ENCODE data around the gene SPAAR.

SPAAR gene

DNA sequence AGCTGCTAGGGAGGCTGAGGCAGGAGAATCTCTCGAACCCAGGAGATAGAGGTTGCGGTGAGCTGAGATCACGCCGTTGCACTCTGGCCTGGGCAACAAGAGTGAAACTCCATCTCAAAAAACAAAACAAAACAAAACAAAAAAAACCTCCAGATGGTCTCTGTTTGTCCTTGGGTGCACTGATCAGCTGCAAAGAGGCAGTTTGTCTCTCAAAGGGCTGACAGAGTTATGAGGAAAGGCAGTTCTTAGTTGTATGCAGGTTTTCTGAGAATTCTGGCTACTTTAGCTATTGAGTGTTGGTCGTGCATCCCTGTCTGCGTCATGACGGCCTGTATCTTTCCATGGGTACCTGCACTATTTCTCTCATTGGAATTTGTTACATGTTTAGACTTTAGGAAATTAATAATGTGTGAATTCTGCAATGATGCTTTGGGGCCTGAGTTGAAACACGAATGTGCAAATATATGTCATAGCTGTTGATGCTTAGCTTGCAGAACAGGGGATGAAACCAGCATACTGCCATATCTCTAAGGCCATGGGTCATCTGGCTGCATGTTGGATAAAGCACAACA lies 30.5 kb downstream of the SPAAR start:
- no peak for ATAC-seq
- no peak for TF ChIP-seq BACH2 (CRISPR knock-in tag; IDR thresholded peaks at IDR 0.05; ENCODE audit: borderline replicate concordance)
- TF ChIP-seq, protein P1, sequence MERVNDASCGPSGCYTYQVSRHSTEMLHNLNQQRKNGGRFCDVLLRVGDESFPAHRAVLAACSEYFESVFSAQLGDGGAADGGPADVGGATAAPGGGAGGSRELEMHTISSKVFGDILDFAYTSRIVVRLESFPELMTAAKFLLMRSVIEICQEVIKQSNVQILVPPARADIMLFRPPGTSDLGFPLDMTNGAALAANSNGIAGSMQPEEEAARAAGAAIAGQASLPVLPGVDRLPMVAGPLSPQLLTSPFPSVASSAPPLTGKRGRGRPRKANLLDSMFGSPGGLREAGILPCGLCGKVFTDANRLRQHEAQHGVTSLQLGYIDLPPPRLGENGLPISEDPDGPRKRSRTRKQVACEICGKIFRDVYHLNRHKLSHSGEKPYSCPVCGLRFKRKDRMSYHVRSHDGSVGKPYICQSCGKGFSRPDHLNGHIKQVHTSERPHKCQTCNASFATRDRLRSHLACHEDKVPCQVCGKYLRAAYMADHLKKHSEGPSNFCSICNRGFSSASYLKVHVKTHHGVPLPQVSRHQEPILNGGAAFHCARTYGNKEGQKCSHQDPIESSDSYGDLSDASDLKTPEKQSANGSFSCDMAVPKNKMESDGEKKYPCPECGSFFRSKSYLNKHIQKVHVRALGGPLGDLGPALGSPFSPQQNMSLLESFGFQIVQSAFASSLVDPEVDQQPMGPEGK (CRISPR knock-in tag; IDR thresholded peaks at IDR 0.05; ENCODE audit: borderline replicate concordance) = no peak
- no peak for TF ChIP-seq ZFP30 (CRISPR knock-in tag; IDR thresholded peaks at IDR 0.05)
- no peak for TF ChIP-seq ARNTL (CRISPR knock-in tag; IDR thresholded peaks at IDR 0.05; ENCODE audit: borderline replicate concordance, low read depth)
- TF ChIP-seq, protein P2, sequence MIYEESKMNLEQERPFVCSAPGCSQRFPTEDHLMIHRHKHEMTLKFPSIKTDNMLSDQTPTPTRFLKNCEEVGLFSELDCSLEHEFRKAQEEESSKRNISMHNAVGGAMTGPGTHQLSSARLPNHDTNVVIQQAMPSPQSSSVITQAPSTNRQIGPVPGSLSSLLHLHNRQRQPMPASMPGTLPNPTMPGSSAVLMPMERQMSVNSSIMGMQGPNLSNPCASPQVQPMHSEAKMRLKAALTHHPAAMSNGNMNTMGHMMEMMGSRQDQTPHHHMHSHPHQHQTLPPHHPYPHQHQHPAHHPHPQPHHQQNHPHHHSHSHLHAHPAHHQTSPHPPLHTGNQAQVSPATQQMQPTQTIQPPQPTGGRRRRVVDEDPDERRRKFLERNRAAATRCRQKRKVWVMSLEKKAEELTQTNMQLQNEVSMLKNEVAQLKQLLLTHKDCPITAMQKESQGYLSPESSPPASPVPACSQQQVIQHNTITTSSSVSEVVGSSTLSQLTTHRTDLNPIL (CRISPR knock-in tag; IDR thresholded peaks at IDR 0.05; ENCODE audit: low read depth) = no peak
- TF ChIP-seq SNAI2 (CRISPR knock-in tag; IDR thresholded peaks at IDR 0.05) = no peak
- no peak for TF ChIP-seq RARB (CRISPR knock-in tag; IDR thresholded peaks at IDR 0.05)
- TF ChIP-seq TCF4 (CRISPR knock-in tag; IDR thresholded peaks at IDR 0.05; ENCODE audit: borderline replicate concordance) = no peak
- TF ChIP-seq, protein P3, sequence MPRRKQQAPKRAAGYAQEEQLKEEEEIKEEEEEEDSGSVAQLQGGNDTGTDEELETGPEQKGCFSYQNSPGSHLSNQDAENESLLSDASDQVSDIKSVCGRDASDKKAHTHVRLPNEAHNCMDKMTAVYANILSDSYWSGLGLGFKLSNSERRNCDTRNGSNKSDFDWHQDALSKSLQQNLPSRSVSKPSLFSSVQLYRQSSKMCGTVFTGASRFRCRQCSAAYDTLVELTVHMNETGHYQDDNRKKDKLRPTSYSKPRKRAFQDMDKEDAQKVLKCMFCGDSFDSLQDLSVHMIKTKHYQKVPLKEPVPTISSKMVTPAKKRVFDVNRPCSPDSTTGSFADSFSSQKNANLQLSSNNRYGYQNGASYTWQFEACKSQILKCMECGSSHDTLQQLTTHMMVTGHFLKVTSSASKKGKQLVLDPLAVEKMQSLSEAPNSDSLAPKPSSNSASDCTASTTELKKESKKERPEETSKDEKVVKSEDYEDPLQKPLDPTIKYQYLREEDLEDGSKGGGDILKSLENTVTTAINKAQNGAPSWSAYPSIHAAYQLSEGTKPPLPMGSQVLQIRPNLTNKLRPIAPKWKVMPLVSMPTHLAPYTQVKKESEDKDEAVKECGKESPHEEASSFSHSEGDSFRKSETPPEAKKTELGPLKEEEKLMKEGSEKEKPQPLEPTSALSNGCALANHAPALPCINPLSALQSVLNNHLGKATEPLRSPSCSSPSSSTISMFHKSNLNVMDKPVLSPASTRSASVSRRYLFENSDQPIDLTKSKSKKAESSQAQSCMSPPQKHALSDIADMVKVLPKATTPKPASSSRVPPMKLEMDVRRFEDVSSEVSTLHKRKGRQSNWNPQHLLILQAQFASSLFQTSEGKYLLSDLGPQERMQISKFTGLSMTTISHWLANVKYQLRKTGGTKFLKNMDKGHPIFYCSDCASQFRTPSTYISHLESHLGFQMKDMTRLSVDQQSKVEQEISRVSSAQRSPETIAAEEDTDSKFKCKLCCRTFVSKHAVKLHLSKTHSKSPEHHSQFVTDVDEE (CRISPR knock-in tag; IDR thresholded peaks at IDR 0.05) = no peak
- TF ChIP-seq OSR1 (CRISPR knock-in tag; IDR thresholded peaks at IDR 0.05) = no peak
- no peak for TF ChIP-seq ZNF8 (CRISPR knock-in tag; IDR thresholded peaks at IDR 0.05)
- TF ChIP-seq, protein P4, sequence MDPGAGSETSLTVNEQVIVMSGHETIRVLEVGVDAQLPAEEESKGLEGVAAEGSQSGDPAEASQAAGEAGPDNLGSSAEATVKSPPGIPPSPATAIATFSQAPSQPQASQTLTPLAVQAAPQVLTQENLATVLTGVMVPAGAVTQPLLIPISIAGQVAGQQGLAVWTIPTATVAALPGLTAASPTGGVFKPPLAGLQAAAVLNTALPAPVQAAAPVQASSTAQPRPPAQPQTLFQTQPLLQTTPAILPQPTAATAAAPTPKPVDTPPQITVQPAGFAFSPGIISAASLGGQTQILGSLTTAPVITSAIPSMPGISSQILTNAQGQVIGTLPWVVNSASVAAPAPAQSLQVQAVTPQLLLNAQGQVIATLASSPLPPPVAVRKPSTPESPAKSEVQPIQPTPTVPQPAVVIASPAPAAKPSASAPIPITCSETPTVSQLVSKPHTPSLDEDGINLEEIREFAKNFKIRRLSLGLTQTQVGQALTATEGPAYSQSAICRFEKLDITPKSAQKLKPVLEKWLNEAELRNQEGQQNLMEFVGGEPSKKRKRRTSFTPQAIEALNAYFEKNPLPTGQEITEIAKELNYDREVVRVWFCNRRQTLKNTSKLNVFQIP (CRISPR knock-in tag; IDR thresholded peaks at IDR 0.05; ENCODE audit: borderline replicate concordance, low read depth) = no peak
- no peak for TF ChIP-seq ZFP3 (CRISPR knock-in tag; IDR thresholded peaks at IDR 0.05)
- TF ChIP-seq PPARA (CRISPR knock-in tag; IDR thresholded peaks at IDR 0.05; ENCODE audit: borderline replicate concordance) = no peak
- no peak for TF ChIP-seq ESRRG (CRISPR knock-in tag; IDR thresholded peaks at IDR 0.05)

DNA sequence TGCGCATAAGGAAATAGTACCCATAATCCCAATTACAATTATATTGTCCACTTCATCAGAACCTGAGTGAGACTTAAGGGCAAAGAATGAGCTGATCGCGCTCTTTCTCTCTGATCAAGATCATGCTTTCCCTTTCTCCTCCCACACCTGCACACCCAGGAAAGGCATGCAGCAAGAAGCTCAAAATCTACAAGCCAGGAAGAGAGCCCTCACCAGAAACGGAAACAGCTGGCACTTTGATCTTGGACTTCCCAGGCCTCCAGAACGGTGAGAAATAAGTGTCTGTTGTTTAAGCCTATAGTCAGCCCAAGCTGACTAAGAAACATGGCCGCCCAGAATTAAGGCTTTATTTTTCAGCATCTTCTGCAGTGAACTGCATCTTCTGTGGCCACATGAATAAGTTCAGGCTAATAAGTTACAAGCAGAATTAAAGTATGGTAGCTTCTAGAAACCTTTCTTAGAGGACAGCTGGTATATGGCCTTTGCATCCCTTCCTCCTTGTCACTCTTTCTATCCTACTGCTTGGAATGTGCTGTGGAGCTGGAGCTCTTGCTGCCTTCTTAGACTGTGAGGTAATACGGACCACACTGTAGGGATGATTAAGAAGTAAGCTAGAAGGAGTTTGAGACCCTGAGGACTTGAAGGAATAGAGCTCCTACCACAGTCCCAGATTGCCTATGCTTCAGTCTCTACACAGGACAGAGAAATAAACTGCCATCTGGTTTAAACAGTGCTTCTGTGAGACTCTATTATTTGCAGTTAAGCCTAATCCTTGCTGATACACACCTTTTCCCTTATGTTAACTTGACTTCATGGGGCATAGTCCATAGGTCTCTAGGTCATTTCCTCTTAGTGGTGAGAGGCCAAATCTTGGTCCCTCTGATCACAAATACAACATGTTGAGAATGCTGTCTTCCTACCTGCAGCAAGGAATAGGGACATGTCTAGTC lies 31.4 kb downstream of the SPAAR start:
- TF ChIP-seq ESRRG (CRISPR knock-in tag; IDR thresholded peaks at IDR 0.05) = no peak
- TF ChIP-seq, protein P3 (CRISPR knock-in tag; IDR thresholded peaks at IDR 0.05) = no peak
- no peak for ATAC-seq

DNA sequence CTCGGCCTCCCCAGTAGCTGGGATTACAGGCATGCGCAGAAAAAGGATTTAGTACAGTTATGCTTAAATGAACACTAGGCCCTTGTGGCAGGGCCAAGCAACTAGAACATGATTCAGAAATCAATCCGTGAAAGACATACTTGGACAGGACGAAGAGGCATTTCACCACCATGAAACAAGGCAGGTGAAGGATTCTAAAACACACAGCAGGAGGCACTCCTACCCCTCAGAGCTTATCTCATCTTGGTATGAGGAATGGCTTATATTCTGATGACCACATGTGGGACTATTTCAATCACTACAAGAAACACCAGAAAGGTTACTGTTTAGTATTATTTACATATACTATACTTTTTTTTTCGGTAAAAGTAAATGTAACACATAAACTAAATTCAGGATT lies 33.0 kb downstream of the SPAAR start:
- TF ChIP-seq BACH2 (CRISPR knock-in tag; IDR thresholded peaks at IDR 0.05; ENCODE audit: borderline replicate concordance) = no peak
- ATAC-seq = no peak
